Mucosa of rectum (tissue), 2 donors: ENCODE measurements around the gene EXOSC7.
"Not testable (repeated sequence)": the region's sequence is repeated elsewhere in the genome, so short reads cannot be mapped to it uniquely, and the experiment has no call there.

Experiments used
- H3K27ac ChIP-seq, 2 donors: one replicate each; pipeline ENCODE4 v1.7.0; 2013; ENCODE audit warnings: inconsistent platforms in 2 of 2, low read depth in 2 of 2, low read length in 2 of 2
- H3K27me3 ChIP-seq, 2 donors: one replicate each; pipeline ENCODE4 v1.7.0; 2013; ENCODE audit warnings: low read length in 2 of 2; ENCODE audit not compliant: control insufficient read depth in 2 of 2, insufficient read depth in 2 of 2
- H3K36me3 ChIP-seq, 2 donors: one replicate each; pipeline ENCODE4 v1.7.0; 2013; ENCODE audit warnings: low read length in 2 of 2; ENCODE audit not compliant: control insufficient read depth in 2 of 2, insufficient read depth in 2 of 2
- H3K4me1 ChIP-seq, 2 donors: one replicate each; pipeline ENCODE4 v1.7.0; 2013; ENCODE audit warnings: low read length in 2 of 2, mild to moderate bottlenecking in 1 of 2; ENCODE audit not compliant: control insufficient read depth in 2 of 2, insufficient read depth in 2 of 2
- H3K4me3 ChIP-seq, 2 donors: one replicate each; pipeline ENCODE4 v1.7.0; 2013; ENCODE audit warnings: low read length in 2 of 2
- H3K9ac ChIP-seq, 2 donors: one replicate each; pipeline ENCODE4 v1.7.0; 2013; ENCODE audit warnings: low read length in 2 of 2, low read depth in 1 of 2, mild to moderate bottlenecking in 1 of 2
- H3K9me3 ChIP-seq, 2 donors: one replicate each; pipeline ENCODE4 v1.7.0; 2013; ENCODE audit warnings: low read length in 2 of 2; ENCODE audit not compliant: control insufficient read depth in 2 of 2
- donor health status: healthy.
- donor health status: Normal muscosa, but diverticular disease.

The EXOSC7 gene

DNA sequence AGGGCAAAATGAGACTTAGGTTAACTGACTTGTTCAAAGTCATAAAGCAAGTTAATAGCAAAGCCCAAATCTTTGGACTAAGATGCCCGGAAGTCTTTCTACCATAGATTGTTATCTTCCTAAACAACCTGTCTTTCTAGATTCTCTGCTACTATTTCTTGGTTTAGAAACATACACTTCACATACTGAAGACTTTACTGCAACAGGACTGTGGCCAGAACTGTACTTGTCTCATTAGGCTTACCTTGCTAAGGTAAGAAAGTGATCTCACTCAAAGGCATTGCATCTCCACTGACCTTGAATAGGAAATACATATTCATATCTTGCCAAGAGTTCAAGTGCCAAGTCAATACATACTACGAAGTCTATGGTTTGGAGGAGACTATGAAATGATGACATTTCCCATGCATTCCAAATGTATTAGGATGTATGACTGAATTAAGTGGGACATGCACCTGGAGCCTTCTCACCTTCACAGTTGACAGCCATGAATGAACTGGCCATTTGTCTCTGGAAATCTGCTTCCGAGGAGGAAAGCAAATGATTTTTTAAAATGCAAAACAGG, 5.0 kb upstream of the EXOSC7 start:
- H3K9me3 ChIP-seq = no peaks in the 10 kb centered on the region
- no peaks in the 10 kb centered on the region for H3K36me3 ChIP-seq
- peak overlapping the region in 1 of 2 donors; percentile 10 for H3K4me3 ChIP-seq
- H3K4me1 ChIP-seq = peaks cover 37 to 57% of the 10 kb centered on the region in 2 donors
- H3K27me3 ChIP-seq = no peaks in the 10 kb centered on the region
- H3K27ac ChIP-seq = peak overlapping the region; percentile 74 to 76
- H3K9ac ChIP-seq = no peak overlapping the region

DNA sequence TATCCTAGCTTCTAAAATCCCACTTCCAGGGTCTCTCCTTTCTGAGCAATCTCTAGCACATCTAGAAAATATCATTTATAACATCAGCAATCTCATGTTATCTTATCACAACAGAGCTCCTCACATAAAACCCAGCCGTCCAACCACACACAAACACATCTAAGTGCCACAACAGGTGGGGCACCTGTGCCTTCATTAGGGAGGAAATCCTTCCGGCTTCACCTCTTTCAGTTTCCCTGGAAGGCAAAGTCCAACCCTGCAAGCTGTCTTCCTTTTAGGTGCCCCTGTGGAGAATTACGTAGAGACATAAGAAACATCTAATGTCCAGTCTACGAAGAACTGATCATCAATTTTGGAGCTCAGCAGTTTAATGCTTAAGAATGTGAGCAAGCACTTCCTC, 1.6 kb upstream of the EXOSC7 start:
- Histone ChIP-seq H3K27me3 (no peaks in the 10 kb centered on the region), H3K4me3 (peak overlapping the region; percentile 95), H3K9me3 (no peaks in the 10 kb centered on the region), H3K4me1 (peaks cover 34 to 46% of the 10 kb centered on the region in 2 donors), H3K9ac (peak overlapping the region; percentile 89 to 96), H3K27ac (peak overlapping the region; percentile 92 to 94), H3K36me3 (no peaks in the 10 kb centered on the region)

DNA sequence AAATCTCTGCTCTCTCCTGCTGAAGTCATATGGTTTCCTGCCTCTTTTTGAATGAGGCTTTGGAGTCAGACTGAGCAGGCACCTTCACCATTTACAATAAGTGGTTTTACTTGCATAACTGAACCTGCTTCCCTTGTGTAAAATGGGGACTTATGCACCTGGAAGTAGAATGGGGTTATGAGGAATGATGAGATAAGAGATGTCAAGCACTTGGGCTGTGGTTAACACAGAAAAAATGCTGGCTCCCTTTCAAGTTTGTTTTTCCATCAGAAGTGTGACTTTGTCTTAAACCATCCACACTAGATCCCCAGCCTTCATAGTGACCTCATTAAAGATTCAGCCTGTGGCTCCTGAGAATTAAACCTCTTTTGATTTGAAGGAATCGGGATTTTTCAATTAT, 5.2 kb downstream of the EXOSC7 start:
- H3K36me3 ChIP-seq = peaks cover 0 to 2% of the 10 kb centered on the region in 2 donors
- no peak overlapping the region for H3K9ac ChIP-seq
- H3K27me3 ChIP-seq = no peaks in the 10 kb centered on the region
- H3K9me3 ChIP-seq = no peaks in the 10 kb centered on the region
- H3K4me1 ChIP-seq = peaks cover 0 to 6% of the 10 kb centered on the region in 2 donors
- no peak overlapping the region for H3K4me3 ChIP-seq
- H3K27ac ChIP-seq = no peak overlapping the region

DNA sequence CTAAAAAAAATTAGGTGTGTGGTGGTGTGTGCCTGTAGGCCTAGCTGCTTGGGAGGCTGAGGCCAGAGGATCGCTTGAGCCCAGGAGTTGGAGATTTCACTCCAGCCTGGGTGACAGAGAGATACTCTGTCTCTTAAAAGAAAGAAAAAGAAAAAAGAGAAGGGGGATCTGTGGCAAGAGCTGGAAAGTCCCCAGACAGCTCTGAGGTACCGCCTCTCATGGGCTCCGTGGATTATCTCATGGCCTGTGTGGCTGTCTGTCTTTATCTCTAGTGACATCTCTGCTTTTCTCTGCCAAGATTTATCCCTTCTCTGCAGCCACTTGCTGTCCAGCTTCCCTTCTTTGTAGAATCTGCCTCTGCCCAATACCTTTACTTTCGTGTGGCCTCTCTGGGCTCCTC, 5.7 kb downstream of the EXOSC7 start:
- Histone ChIP-seq H3K36me3 (peaks cover 0 to 2% of the 10 kb centered on the region in 2 donors), H3K9ac (peak overlapping the region in 1 of 2 donors; percentile 8), H3K27ac (no peak overlapping the region), H3K4me1 (peaks cover 0 to 6% of the 10 kb centered on the region in 2 donors), H3K9me3 (no peaks in the 10 kb centered on the region), H3K4me3 (no peak overlapping the region), H3K27me3 (no peaks in the 10 kb centered on the region)

DNA sequence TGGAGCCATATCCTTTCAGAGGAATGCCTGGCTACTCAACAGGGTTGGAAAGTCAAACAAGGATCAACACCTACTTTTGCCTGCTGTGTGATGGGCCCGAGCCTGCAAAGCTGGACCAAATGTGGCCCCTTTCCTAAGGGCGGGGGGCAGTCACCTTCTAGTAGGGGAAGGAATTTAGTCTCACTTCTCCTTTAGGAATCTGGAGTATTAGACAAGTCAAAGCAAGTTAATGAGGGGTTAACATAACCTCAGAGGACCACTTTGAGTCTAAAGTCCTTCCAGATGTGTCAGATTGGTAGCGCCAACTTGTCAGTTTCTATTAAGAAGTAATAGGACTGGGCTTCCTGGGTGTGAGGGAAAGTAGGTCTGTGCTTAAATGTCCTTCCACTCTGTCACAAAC, 6.8 kb downstream of the EXOSC7 start:
- Histone ChIP-seq H3K9ac (no peak overlapping the region), H3K27me3 (no peaks in the 10 kb centered on the region), H3K4me3 (no peak overlapping the region), H3K27ac (no peak overlapping the region), H3K9me3 (no peaks in the 10 kb centered on the region), H3K36me3 (peaks cover 0 to 2% of the 10 kb centered on the region in 2 donors), H3K4me1 (no peaks in the 10 kb centered on the region)

DNA sequence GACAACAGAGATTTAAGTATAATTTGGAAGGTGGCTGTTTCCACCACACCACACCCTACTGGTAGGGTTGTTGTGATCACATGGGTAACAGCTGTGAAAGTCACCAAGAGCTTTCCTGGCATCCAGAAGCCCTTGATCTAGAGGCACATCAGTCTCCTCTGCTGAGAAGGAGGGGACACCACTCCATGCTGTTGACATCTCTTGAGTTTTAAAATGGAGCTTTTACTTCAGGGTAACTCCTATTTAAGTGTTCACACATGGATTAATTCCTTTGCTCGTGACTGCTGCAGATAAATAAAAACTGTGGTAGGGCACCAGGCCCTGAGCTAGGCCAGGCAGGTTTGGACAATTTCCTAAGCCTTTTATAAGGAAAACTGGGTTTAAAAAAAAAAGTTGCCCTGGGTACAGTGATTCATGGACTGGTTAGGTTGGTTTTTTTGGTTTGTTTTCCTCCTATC, 7.5 kb downstream of the EXOSC7 start:
- H3K4me1 ChIP-seq = no peaks in the 10 kb centered on the region
- H3K27ac ChIP-seq = no peak overlapping the region
- H3K4me3 ChIP-seq = no peak overlapping the region

DNA sequence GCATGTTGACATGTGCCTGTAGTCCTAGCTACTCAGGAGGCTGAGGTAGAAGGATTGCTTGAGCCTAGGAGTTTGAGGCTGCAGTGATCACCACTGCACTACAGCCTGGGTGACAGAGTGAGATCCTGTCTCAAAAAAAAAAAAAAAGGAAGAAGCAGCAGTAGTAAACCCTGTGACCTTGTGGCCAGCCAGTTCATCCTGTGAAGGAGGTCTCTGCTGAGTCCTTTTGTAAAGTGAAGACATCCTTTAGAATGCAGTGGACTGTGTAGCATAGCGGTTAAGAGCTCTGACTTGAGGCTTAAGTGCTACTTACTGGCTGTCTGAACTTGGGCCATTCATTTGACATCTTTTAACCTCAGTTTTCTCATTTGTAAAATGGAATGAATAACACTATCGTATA, 8.3 kb downstream of the EXOSC7 start:
- H3K4me1 ChIP-seq = no peaks in the 10 kb centered on the region
- H3K36me3 ChIP-seq = peaks cover 0 to 4% of the 10 kb centered on the region in 2 donors

More for the DNA sequence above, 7.5 kb downstream of the EXOSC7 start:
- Histone ChIP-seq H3K9ac (no peak overlapping the region), H3K27me3 (no peaks in the 10 kb centered on the region), H3K9me3 (no peaks in the 10 kb centered on the region), H3K36me3 (peaks cover 0 to 2% of the 10 kb centered on the region in 2 donors)

DNA sequence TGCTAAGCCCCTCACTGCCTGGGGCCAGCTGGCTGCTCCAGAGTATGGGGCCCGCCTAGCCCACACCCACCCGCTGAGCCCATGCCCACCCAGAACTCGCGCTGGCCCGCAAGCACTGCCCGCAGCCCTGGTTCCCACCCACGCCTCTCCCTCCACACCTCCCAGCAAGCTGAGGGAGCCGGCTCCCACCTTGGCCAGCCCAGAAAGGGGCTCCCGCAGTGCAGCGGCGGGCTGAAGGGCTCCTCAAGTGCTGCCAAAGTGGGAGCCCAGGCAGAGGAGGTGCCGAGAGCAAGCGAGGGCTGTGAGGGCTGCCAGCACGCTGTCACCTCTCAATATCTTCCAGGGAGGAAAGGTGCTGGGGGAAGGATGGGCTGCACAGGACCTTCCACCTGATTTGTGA, 10.3 kb downstream of the EXOSC7 start:
- H3K9ac ChIP-seq, H3K9me3 ChIP-seq, H3K27ac ChIP-seq, H3K4me3 ChIP-seq, H3K4me1 ChIP-seq, H3K27me3 ChIP-seq: not testable (repeated sequence)
- H3K36me3 ChIP-seq = peaks cover 14 to 21% of the 10 kb centered on the region in 2 donors

More for the DNA sequence above, 8.3 kb downstream of the EXOSC7 start:
- Histone ChIP-seq H3K27me3 (no peaks in the 10 kb centered on the region), H3K9me3 (no peaks in the 10 kb centered on the region), H3K4me3 (no peak overlapping the region), H3K27ac (no peak overlapping the region), H3K9ac (no peak overlapping the region)

DNA sequence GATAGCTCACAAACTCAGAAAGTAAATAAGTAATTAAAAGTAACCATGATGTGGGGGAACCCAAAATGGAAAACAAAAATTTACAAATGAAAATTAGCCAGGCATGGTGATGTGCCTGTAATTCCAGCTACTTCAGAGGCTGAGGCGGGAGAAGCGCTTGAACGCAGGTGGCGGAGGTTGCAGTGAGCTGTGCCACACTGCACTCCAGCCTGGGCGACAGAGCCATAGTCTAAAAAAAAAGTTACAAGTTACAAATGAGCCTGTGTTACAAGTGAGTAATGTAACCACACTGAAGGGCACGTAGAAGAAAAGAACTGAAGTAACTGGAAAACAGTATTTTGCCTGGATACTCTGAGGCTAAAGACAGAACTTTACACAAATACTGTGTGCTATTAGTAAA, 11.3 kb downstream of the EXOSC7 start:
- Histone ChIP-seq H3K9ac (no peak overlapping the region), H3K27ac (no peak overlapping the region), H3K4me3 (no peak overlapping the region), H3K4me1 (no peaks in the 10 kb centered on the region), H3K27me3 (no peaks in the 10 kb centered on the region), H3K9me3 (no peaks in the 10 kb centered on the region), H3K36me3 (peaks cover 20 to 28% of the 10 kb centered on the region in 2 donors)

DNA sequence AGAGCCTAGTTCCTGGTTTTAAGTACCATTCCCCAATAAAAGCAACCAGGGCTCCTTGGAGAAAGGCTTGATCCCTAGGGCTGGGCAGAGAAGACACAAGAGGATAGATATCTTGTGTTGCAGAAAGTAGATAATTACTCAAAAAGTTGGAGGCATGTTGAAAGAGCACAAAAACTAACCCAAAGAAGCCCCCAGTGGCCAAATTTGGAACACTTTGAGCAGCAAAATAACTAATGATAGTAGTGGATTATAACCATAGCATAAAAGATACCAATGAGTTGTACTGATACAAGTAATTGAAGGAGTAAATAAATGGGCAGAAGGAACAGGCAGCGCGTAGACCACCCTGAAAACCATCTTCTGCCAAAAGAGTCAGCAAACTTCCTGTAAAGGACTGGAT, 12.0 kb downstream of the EXOSC7 start:
- H3K27me3 ChIP-seq = no peaks in the 10 kb centered on the region
- H3K4me1 ChIP-seq = peaks cover 0 to under 1% of the 10 kb centered on the region in 2 donors
- H3K9ac ChIP-seq = no peak overlapping the region
- no peaks in the 10 kb centered on the region for H3K9me3 ChIP-seq
- H3K27ac ChIP-seq = no peak overlapping the region
- H3K4me3 ChIP-seq = no peak overlapping the region
- peaks cover 20 to 29% of the 10 kb centered on the region in 2 donors for H3K36me3 ChIP-seq
